ENCODE data around the gene PLSCR5. TPM values are rescaled to one million over a fixed set of nuclear protein-coding genes. Genes with fewer than 3 reads are reported as not detected.

Gene PLSCR5
- total RNA-seq, 1 experiment from 2014 or later = not detected

GRCh38 chr3:146547235-146547835 is 57.8 kb downstream of the PLSCR5 start:
- H3K27ac ChIP-seq = no peak overlapping the region
- H2AFZ ChIP-seq = no peak overlapping the region
- no peaks in the 10 kb centered on the region for H3K9me3 ChIP-seq (ENCODE audit: insufficient read depth, low read depth)
- no peak for DNase-seq
- H3F3A ChIP-seq (ENCODE audit: insufficient read depth, low read depth) = 0 out of 2 replicates have a peak, but pooled peaks cover 6% of the 10 kb centered on the region
- ChIA-PET CTCF (no interaction called here), POLR2A (ENCODE audit: unreplicated experiment) (no interaction called here)
- TF ChIP-seq EZH2 (IDR thresholded peaks at IDR 0.05; ENCODE audit: low read depth) = no peak
- TF ChIP-seq CTCF (conservative IDR thresholded peaks at IDR 0.05) = no peak
- peaks cover 19% of the 10 kb centered on the region for H3K79me2 ChIP-seq (ENCODE audit: low read depth)
- no TSS peak for BruUV-seq (replicated peaks)
- intact Hi-C loops (cut with micrococcal nuclease; ENCODE audit: unreplicated experiment) = no loop called here
- no peaks in the 10 kb centered on the region for H3K36me3 ChIP-seq (ENCODE audit: low read depth)
- no peak overlapping the region for H3K4me2 ChIP-seq
- no peaks in the 10 kb centered on the region for H3K9me2 ChIP-seq (ENCODE audit: insufficient read depth)
- H3K4me1 ChIP-seq (replicated peaks; ENCODE audit: insufficient read depth) = peaks cover 17% of the 10 kb centered on the region
- no peaks in the 10 kb centered on the region for H3K27me3 ChIP-seq (ENCODE audit: insufficient read depth, low read depth)
- no peak overlapping the region for H3K4me3 ChIP-seq
- H4K20me1 ChIP-seq (ENCODE audit: insufficient read depth) = no peaks in the 10 kb centered on the region

GRCh38 chr3:146546366-146546965 is 58.7 kb downstream of the PLSCR5 start:
- POLR2A ChIA-PET (ENCODE audit: unreplicated experiment) = no interaction called here

More at GRCh38 chr3:146546366-146546965, 58.7 kb downstream of the PLSCR5 start:
- H3K4me3 ChIP-seq = no peak overlapping the region
- peaks cover 20% of the 10 kb centered on the region for H3K4me1 ChIP-seq (replicated peaks; ENCODE audit: insufficient read depth)
- H2AFZ ChIP-seq = no peak overlapping the region
- no peaks in the 10 kb centered on the region; the same call in 1 of the 2 replicates for H4K20me1 ChIP-seq (ENCODE audit: insufficient read depth)
- intact Hi-C loops (cut with micrococcal nuclease; ENCODE audit: unreplicated experiment) = no loop called here
- H3F3A ChIP-seq (ENCODE audit: insufficient read depth, low read depth) = 0 out of 2 replicates have a peak, but pooled peaks cover 6% of the 10 kb centered on the region
- TF ChIP-seq CTCF (conservative IDR thresholded peaks at IDR 0.05) = no peak
- TF ChIP-seq EZH2 (IDR thresholded peaks at IDR 0.05; ENCODE audit: low read depth) = no peak
- BruUV-seq (replicated peaks) = no TSS peak
- H3K9me3 ChIP-seq (ENCODE audit: insufficient read depth, low read depth) = no peaks in the 10 kb centered on the region
- DNase-seq = no peak
- no peaks in the 10 kb centered on the region for H3K9me2 ChIP-seq (ENCODE audit: insufficient read depth)
- CTCF ChIA-PET = no interaction called here
- H3K4me2 ChIP-seq = no peak overlapping the region
- no peaks in the 10 kb centered on the region for H3K36me3 ChIP-seq (ENCODE audit: low read depth)
- H3K79me2 ChIP-seq (ENCODE audit: low read depth) = peaks cover 27% of the 10 kb centered on the region
- no peak overlapping the region for H3K27ac ChIP-seq
- H3K27me3 ChIP-seq (ENCODE audit: insufficient read depth, low read depth) = no peaks in the 10 kb centered on the region
